Activated T-cell treated with anti-CD3 and anti-CD28 coated beads, Interleukin-2, amount 50 U/mL, for 4 hours (primary cell): ENCODE data around the gene RLIM. TPM values are rescaled to one million over a fixed set of nuclear protein-coding genes. Genes with fewer than 3 reads are reported as not detected.

Experiments used
- ATAC-seq, 2 donors: fragments of 200-7000 bp; cut with Tn5 transposase; one replicate each; pipeline ENCODE4 v1.10.0; 2021
- DNase-seq: peaks from one replicate; pipeline ENCODE4 v3.0.0-alpha.2; 2020
- H3K27me3 Mint-ChIP-seq: one replicate; pipeline ENCODE4 v1.8.0; 2021; ENCODE audit warnings: low read depth, mixed read lengths
- H3K36me3 Mint-ChIP-seq: one replicate; pipeline ENCODE4 v1.8.0; 2022; ENCODE audit warnings: mixed read lengths; ENCODE audit not compliant: insufficient read depth
- H3K4me1 Mint-ChIP-seq: one replicate; pipeline ENCODE4 v1.8.0; 2021; ENCODE audit warnings: low read depth, mixed read lengths
- H3K4me3 Mint-ChIP-seq: one replicate; pipeline ENCODE4 v1.8.0; 2021; ENCODE audit warnings: mild to moderate bottlenecking, moderate library complexity, mixed read lengths
- H3K9me3 Mint-ChIP-seq: one replicate; pipeline ENCODE4 v1.8.0; 2021; ENCODE audit warnings: mixed read lengths
- total RNA-seq, 3 donors: library from RNA; stranded (reverse); gene quantifications; one replicate each; pipeline ENCODE4 v1.2.1, GENCODE V29; 2021

Gene RLIM
- total RNA-seq, 3 donors from 2014 or later = 30.8 to 32.1 (median 31.9) TPM

GRCh38 chrX:74557378-74557777 is 57.0 kb downstream of the RLIM start:
- H3K9me3 Mint-ChIP-seq = no peaks in the 10 kb centered on the region
- DNase-seq (no peak), ATAC-seq (no peak)
- H3K4me1 Mint-ChIP-seq = no peaks in the 10 kb centered on the region
- H3K27me3 Mint-ChIP-seq = no peaks in the 10 kb centered on the region
- H3K36me3 Mint-ChIP-seq = no peaks in the 10 kb centered on the region
- no peak overlapping the region for H3K4me3 Mint-ChIP-seq

DNA sequence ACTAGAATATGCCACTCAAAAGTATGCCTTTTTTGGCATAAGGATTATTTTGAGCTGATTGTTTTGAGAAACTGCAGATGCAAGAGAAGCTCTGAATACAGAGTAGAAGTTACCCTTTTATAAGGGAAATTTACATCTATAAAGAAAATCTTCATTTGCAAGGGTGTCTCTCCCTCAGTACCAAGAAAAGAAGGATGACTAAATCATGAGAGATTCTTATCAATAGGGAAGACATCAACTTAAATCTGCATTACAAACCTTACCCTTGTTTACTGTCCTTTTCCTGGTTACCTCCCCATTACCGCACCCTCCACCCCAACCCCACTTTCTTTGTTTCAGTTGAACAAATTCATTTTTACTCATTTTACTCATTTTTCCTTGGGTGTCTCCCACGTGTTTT is 62.5 kb downstream of the RLIM start:
- H3K36me3 Mint-ChIP-seq = no peaks in the 10 kb centered on the region
- no peak for ATAC-seq
- DNase-seq = no peak
- H3K27me3 Mint-ChIP-seq = no peaks in the 10 kb centered on the region
- H3K4me1 Mint-ChIP-seq = peaks cover 4% of the 10 kb centered on the region
- no peak overlapping the region for H3K4me3 Mint-ChIP-seq
- no peaks in the 10 kb centered on the region for H3K9me3 Mint-ChIP-seq

DNA sequence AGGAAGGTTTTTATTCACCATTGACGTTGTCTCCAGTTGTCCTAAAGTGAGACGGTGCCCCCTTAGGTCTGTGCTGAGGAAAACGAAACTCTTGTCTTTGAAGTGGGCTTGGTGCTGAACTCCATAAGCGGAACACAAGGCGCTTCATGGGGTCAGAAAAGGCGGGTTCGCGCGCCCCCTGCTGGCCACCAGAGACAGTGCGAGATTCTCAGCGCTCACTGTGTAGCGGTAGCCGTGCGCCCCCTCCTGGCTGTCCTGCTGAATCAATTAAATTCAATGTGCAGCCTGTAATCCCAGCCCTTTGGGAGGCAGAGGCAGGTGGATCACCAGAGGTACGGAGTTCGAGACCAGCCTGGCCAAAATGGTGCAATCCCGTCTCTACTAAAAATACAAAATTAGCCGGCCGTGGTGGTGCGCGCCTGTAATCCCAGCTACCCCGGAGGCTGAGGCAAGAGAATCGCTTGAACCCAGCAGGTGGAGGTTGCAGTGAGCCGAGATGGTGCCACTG is 64.1 kb downstream of the RLIM start:
- ATAC-seq = peak; percentile 91 to 94
- peak; percentile 88 for DNase-seq
- Mint-ChIP-seq H3K4me3 (peak overlapping the region; percentile 33), H3K4me1 (peaks cover 4% of the 10 kb centered on the region), H3K27me3 (no peaks in the 10 kb centered on the region), H3K9me3 (no peaks in the 10 kb centered on the region), H3K36me3 (no peaks in the 10 kb centered on the region)

DNA sequence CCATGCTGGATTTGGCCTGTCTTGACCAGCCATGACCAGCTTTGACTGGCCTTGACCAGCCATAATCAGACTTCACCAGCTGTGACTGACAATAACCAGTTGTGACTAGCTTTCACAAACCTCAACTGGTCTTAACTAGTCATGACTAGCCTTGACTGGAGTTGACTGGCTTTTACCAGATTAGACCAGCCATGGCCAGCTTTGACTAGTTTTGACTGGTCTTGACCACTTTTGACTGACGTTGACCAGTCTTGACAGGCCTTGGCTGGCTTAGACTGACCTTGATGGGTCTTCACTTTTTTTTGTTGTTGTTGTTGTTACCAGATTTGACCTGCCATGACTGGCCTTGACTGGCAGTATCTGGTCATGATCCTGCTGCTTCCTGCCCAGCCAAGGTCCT is 67.4 kb downstream of the RLIM start:
- Mint-ChIP-seq H3K9me3 (no peaks in the 10 kb centered on the region), H3K4me3 (no peak overlapping the region), H3K4me1 (peaks cover 4% of the 10 kb centered on the region), H3K36me3 (no peaks in the 10 kb centered on the region), H3K27me3 (no peaks in the 10 kb centered on the region)
- ATAC-seq (no peak), DNase-seq (no peak)

DNA sequence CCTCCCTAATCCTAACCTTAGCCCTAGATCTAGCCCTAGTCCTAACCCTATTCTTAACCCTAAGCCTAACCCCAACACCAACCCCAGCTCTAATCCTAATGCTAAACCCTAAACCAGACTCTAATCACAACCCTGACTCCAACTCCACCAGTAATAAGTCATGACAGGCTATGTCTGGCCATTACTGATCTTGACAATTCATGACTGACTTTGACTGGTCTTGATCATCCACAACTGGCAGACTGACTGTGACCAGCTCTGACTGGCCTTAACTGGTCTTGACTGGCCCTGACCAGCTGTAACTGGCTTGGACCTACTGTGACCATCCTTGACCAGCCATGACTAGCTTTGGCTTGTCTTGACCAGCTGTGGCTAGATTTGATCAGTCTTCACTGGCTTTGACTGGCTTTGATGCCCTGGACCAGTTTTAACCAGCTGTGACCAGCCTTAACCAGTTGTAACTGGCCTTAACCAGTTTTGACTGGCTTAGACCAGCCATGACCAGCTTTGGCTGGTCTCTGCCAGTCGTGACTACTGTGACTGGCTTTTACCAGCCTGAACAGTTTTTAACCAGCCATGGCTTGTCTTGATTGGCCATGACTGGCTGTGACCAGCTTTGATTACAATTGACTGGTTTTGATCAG is 68.4 kb downstream of the RLIM start:
- H3K9me3 Mint-ChIP-seq = no peaks in the 10 kb centered on the region
- ATAC-seq = no peak
- H3K4me1 Mint-ChIP-seq = peaks cover 4% of the 10 kb centered on the region
- no peak overlapping the region for H3K4me3 Mint-ChIP-seq
- no peaks in the 10 kb centered on the region for H3K36me3 Mint-ChIP-seq
- H3K27me3 Mint-ChIP-seq = no peaks in the 10 kb centered on the region
- DNase-seq = no peak

DNA sequence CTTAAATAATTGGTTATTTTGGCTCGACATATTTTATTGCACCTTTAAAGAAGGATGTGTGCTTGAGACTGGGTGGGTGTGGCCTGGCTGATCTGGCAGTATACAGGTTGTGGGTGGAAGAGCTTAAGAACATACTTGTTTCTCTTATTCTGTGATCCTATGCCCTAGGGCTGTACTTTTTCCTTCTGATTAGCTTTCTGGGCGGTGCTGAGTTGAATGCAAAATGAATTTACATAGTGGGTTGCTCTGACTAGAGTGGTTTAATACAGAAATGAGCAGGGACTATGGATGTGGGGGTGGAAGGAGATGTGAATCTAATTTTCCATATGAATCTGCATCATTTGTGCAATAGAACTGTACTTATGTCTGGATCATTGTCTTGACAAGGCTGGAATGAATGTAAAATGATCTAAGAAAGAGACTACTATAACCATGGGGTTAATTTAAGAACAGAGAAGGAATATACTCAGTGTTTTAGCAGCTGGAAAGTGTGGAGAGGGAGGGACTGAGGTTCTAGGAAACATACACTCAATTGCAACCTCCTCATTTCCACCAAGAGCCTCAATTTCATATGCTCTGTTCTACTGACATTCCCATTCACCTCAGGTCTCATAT is 73.7 kb downstream of the RLIM start:
- ATAC-seq (peak; percentile 25 to 64), DNase-seq (no peak)
- H3K9me3 Mint-ChIP-seq = no peaks in the 10 kb centered on the region
- H3K4me1 Mint-ChIP-seq = peaks cover 9% of the 10 kb centered on the region
- H3K36me3 Mint-ChIP-seq = no peaks in the 10 kb centered on the region
- H3K27me3 Mint-ChIP-seq = no peaks in the 10 kb centered on the region
- no peak overlapping the region for H3K4me3 Mint-ChIP-seq

DNA sequence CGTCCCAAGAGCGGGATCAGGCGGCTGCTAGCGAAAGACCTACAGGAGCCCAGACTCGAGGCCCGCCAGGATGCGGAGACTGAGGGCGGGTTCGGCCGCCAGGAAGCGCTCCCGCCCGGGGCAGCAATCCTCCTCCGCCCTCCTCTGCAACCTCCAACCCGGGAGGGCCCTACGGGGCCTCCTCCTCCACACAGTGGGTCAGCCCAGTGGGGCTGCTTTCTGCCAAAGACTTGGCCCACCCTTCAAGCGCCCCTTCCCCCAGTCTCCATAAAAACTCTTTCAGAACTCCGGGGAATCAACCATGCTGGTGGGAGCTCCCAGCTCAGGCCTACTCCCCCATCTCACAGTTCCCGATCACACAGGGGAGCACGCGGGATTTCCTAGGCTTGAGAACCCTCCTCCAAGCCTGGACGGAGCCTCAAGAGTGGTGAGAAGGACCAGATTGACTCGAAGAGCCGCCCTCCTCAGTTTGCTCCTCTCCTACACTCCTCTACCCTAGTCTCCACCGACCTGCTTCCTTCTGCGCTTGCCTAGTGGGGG is 77.5 kb downstream of the RLIM start:
- H3K4me1 Mint-ChIP-seq = peaks cover 16% of the 10 kb centered on the region
- H3K36me3 Mint-ChIP-seq = no peaks in the 10 kb centered on the region
- no peaks in the 10 kb centered on the region for H3K9me3 Mint-ChIP-seq
- no peaks in the 10 kb centered on the region for H3K27me3 Mint-ChIP-seq
- no peak for DNase-seq
- ATAC-seq = peak in 1 of 2 donors; percentile 16
- H3K4me3 Mint-ChIP-seq = peak overlapping the region; percentile 80

DNA sequence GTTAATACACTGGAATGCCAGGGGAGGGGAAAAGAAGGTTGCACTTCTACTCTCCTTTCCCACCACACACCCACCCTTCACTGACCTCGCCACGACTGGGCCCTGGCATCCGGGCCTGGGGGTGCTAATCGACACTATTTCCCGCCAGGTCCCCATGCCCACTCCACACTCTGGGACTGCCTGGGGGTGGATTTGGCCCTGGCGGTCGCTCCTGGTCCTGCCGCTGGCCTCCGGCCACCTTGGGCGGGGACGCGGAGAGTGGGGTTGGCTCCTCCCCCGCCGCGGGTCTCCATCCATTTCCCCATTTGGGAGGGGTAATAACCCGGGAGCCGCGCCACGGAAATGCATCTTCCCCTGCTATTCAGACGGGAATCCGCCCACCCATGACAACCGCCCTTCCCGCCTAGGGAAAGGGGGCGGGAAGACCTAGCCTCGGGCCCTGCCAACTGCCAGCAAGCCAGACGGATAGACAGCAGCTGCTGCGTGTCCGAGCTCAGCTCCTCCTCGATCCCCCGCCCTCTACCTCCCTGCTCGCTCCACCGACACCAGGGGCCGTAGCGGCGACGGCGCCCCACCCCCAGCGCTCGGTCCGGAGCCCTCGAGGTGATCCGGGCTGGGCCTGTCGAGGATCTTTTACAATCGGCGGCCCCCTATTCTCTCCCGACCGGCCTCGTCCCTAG is 78.1 kb downstream of the RLIM start:
- DNase-seq = peak; percentile 8
- Mint-ChIP-seq H3K36me3 (no peaks in the 10 kb centered on the region), H3K4me3 (peak overlapping the region; percentile 80), H3K4me1 (peaks cover 16% of the 10 kb centered on the region), H3K27me3 (no peaks in the 10 kb centered on the region), H3K9me3 (no peaks in the 10 kb centered on the region)
- peak; percentile 16 to 39 for ATAC-seq

DNA sequence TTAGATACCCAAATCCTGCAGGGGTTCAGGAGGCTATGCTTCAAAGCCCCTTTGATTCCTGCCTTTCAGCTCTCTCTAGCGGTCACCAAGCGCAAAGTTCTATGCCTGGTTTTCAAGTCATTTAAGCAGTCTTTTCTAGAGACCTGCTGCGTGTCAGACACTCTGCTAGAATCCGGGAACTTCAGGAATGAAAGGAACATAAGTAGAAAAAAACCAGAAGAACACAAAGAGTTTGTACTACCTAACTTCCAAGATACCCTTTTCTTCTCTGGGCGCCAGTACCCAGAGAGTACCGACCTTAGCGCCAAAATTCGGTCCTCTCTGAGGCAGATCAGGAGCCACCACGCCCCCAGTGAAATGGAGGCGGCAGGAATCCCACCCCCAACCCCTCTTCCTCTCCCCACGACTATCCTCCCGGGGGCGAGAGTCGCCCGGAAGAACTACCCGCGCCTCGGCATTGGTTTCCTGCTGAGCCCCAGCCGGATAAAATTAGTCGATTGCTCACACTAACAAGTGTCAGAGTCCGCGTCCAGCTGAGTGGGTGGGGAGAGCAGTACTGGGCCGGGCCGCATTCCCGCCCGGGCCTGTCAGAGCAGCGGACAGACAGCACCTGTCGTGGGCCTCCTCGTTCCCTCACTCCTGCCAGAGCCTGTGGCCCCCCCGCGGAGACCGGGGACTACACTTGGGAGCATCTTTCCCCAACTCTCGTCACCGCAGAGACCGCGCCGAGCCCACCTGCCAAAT is 78.8 kb downstream of the RLIM start:
- Mint-ChIP-seq H3K36me3 (no peaks in the 10 kb centered on the region), H3K4me1 (peaks cover 13% of the 10 kb centered on the region), H3K9me3 (no peaks in the 10 kb centered on the region), H3K27me3 (no peaks in the 10 kb centered on the region), H3K4me3 (peak overlapping the region; percentile 80)
- DNase-seq = peak; percentile 17
- ATAC-seq = peak; percentile 29 to 39

Other genes with a start within 250 kb of the RLIM start
- under 1 TPM; 0.33 to 0.63 (median 0.42) TPM for gene SLC16A2, start 193.1 kb downstream of the RLIM start, total RNA-seq